Smooth muscle cell of the brain vasculature (primary cell): ENCODE measurements around the gene LRRTM3.
A peak's percentile ranks its signal among the peaks of the same experiment; 100 is the strongest.

ENCODE experiments used
- DNase-seq: peaks from one replicate; pipeline ENCODE4 v3.0.0-alpha.2; 2012; ENCODE audit warnings: low read depth, low spot score

The LRRTM3 gene

DNA sequence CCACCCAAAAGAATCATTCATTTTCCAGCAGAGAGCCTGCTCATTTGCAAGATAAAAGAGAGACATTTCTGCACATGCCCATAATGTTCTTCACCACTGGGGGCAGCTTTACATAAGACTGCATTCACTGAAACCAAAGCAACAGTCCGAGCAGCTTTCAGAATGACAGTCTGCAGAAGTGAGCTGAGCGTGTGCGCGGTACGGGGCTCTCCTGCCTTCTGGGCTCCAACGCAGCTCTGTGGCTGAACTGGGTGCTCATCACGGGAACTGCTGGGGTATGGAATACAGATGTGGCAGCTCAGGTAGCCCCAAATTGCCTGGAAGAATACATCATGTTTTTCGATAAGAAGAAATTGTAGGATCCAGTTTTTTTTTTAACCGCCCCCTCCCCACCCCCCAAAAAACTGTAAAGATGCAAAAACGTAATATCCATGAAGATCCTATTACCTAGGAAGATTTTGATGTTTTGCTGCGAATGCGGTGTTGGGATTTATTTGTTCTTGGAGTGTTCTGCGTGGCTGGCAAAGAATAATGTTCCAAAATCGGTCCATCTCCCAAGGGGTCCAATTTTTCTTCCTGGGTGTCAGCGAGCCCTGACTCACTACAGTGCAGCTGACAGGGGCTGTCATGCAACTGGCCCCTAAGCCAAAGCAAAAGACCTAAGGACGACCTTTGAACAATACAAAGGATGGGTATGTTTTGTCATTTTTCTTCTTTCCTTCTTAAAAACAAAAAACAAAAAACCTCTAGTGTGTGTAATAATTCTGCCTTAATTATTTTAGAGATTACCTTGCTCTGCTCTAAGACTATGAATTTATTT, at the start of gene LRRTM3:
TSS of gene LRRTM3 (plus strand) at position 141 of the 820 bp plus-strand sequence.
- DNase-seq: peak; percentile 71

DNA sequence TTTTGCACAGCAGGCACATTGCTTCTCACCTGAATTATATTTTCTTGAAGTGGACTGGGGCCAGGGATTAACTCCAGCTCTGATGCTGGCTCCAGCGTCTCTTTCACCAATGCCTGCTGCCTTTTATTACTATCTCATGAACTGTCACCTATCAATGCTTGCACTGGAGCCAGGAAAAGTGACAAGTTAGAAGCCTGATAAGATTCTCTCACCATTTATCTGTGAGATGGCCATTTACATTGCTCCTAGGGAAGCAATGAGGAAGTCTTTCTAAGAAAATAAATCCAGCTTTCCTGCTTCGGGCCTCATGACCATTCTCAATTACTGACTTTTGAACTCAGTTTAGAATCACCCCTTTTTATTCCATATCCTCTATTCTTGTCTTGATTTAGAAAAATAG, 48.5 kb upstream of the LRRTM3 start:
- no peak for DNase-seq

DNA sequence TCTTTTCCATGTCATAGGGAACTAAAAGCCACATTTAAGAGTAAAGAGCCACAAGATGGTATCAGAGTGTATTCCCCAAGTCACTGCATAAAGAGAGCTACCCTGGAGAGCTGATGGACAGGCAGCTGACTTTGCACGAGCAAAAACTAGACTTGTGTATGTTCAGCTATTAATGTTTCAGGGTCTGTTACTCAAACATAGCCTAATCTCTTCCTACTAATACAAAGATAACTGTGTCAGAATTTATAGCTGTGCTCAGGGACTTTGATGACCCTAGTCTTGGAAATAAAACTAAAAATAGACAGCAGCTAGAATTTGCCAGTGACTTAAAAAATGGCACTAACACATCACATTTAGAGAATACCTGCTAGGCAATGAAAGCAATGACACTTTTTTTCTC, 45.5 kb upstream of the LRRTM3 start:
- DNase-seq: no peak

DNA sequence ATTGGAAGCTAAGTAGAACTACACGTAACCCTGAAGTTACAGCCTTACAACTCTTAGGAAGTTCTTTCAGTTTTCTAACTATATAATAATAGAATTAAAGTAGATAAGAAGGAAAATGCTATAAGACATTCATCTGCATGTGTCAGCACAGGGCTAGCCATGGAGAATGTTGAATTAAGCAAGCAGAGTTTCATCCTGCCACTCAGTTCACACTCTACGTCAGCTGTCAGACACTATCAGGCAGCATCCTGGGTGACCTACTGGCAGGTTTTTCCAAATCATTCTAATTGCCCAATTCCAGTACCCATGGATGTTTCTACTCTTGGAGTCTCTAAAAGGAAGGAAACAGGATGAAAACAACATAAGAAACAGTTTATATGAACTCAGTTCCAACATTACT, 45.0 kb upstream of the LRRTM3 start:
- DNase-seq: no peak

DNA sequence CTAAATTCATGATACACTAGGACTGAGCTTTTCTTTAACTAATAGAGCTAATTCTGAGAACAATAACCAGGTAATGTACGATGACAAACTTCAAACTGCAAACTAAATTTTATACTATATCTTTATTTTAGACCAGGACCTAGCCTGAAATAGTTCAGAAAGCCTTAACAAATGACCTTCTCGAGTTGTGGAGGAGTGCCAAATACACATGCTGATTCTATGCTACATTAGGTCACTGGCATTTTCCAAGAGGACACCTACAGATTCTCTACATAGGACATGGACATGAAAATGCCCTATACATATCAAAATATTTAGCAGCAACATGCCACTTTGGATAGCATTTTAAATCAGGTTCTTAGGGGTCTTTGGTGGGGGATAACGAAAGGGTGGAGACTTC, 44.0 kb upstream of the LRRTM3 start:
- no peak for DNase-seq

DNA sequence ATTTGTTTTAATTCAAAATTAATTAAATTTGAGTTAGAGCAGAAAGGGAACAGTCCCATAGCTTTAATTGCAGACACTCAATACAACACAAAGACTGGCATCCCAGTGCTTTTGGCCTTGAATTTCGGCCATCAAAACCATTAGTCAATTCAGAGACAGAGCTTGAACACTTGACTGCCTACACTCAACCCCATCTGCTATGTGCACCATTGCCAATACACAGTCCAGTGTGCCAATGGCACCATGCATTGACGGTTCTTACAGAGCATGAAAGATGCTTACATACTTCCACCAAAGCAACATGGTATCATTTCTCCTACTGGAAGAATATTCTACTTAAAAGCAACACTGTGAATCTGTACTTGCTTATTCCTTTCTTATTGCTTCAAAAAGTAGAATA, 43.6 kb upstream of the LRRTM3 start:
- no peak for DNase-seq

DNA sequence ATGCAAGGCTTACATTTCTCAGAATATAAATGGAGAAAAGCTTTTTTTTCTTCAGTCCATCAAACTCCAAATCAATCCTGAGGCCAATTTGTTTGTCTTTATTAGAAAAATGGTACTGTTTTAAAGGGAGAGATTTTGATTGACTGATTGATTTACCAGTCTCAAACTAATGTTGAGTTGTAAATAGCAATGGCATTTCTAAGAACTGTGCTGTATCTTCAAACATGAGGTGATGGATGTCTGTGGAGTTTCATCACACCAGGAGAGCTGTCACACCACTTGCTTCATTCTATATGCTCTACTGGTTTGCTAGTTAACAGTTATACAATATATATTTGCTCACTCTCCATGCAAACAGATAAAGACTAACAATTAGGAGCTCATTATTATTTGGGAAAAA, 39.0 kb upstream of the LRRTM3 start:
- no peak for DNase-seq

DNA sequence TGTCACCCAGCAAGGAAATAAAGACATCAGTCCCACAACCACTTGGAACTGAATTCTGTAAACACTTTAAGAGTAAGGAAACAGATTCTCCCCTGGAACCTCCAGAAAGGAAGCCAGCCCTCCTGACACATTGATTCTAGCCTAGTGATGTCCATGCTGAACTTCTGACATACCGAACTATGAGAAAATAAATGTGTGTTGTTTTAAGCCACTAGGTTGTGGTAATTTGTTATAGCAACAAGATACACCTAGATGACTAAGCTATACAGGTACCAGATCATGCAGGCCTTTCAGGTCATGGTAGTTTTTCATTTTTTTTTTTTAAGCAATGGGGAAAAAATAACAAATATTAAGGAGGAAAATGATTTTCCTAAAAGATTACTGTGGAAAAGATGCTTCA, 37.6 kb upstream of the LRRTM3 start:
- no peak for DNase-seq

DNA sequence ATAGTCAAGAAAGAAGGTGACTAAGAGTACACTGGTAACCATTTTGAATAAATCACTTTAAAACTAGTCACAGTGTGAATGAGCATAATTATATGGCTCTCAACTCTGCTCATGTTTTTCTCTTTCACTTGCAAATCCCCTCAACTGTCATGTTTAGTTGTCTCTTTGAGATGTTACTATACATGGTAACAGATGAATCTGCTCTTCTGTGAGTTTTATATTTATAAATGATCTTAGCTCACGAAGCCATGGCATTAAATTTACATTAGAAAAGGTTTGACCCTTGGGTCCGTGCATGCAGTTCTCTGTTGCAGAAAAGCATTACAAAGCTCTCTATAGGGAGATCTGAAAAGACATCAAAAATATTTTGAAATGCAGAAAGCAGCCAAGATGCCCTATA, 33.0 kb upstream of the LRRTM3 start:
- DNase-seq: no peak

DNA sequence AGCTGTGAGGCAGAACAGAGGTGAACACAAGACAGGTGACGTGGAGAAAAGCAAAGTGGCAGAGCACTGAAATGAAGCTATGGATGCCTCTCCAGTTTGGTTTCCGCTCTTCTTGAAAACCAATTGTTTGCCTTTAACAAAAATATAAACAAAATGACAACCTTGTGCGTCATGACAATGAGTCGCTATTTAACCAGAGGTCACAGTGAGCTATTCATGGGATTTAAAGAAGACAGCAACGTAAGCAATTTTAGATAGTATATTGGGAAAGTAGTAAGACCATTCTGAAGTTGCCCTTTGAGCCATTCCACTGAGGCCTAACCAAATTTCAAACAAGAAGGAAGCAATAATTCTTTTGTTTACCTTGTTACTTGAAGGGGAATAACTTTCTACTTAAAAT, 15.2 kb upstream of the LRRTM3 start:
- DNase-seq: no peak

DNA sequence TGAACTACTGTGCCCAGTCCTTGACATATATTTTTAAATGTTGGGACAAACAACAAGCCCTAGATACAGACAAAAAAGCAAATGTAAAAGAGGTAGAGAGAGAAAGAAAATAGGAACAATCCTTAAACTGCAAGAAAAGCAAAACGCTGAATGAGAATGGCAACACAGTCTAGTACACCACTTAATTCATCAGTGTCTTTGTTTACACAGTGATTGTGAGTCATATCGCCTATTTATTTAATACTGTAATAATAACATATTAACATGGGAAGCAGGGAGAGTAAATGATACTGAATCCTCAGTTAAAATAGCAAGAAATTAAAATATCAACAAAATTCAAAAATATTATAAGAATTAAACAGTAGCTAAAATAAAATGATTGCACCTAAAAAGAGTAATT, 9.8 kb upstream of the LRRTM3 start:
- no peak for DNase-seq

DNA sequence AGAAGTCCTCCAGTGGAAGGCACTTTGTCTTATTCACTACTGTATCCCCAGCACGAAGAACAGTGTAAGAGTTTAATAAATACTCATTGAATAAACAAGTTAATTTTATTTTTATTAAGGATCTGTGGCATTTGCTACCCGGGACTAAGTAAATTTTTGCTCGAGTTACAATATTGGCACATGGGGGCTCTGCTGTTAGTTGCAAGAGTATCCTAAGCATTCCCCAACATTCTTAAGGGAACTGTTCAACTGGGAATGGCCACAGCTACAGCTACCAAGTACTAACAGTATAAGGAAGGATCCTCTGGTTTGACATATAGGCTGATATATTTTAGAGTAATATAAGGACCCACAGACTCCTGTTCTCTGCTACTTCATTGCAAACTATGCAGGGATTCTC, 8.7 kb upstream of the LRRTM3 start:
- no peak for DNase-seq

DNA sequence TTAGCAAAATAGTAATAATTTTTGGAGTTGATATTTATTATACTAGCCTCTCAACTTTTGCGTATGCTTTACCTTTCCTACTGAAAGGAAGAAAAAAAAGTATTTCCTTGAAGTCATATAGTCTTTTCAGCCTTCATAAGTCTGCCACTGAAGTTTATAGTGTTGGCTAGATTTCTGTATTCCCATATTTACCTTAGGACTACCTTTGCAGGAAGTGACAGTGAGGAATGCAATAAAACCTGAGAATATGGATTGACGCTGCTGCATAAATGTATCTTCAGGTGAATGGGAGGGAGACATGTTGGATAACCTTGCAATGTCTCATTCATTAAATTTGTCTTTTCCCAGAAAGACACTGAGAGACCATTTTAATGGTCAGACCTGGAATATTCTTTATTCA, 6.6 kb upstream of the LRRTM3 start:
- DNase-seq: no peak

DNA sequence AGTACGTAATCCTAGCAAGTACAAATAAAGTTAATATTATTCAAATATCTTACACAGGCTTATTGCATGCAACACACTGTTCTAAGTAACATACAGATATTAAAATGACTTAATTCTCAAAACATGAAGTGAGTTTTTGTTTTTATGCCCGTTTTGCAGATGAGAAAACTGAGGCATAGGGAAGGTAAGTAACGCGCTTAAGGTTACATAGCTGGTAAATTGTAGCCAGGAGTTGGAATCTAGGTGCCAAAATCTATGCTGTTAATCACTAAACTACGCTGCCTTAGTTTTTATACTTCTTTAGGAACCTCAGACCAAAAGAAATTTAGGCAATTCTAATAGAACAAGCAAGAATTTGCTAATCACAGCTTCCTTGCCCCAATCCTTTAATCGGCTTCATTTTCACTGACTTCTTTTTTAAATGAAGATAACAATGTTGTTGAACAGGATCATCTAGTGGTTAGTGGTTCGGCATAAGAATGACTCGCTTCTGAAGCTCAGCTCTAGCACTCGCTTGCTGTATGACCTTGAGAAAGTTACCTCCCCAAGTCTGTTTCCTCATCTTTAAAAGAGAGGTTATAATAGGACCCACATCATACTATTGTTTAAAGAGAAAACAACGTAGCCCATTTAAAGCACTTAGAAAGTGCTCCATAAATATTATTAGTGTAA, 1.0 kb upstream of the LRRTM3 start:
- no peak for DNase-seq

DNA sequence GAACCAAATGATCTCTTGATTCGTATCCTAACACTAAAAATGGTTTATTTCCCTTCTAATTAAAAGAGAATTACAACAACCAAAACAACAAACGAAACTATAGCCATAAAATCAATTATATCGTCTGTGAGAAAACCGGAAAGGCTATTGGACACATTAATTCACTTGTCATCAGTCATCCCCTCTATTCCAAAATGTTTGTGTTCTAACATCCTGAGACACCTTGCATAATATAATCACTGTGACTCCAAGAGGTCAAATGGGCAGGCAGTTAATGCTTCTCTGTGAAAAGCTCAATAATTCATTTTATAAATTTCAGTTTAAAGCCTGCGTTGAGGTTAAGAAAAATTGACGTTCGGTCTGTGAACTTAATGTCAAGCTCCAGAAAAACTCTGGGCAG, 463 bp upstream of the LRRTM3 start:
- no peak for DNase-seq

DNA sequence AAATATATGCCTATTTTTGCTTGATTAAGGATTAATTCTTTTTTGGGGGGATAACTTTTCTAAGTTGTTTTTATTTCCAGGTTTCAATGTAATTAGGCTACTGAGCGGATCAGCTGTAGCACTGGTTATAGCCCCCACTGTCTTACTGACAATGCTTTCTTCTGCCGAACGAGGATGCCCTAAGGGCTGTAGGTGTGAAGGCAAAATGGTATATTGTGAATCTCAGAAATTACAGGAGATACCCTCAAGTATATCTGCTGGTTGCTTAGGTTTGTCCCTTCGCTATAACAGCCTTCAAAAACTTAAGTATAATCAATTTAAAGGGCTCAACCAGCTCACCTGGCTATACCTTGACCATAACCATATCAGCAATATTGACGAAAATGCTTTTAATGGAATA, 1.0 kb downstream of the LRRTM3 start:
- DNase-seq: no peak

DNA sequence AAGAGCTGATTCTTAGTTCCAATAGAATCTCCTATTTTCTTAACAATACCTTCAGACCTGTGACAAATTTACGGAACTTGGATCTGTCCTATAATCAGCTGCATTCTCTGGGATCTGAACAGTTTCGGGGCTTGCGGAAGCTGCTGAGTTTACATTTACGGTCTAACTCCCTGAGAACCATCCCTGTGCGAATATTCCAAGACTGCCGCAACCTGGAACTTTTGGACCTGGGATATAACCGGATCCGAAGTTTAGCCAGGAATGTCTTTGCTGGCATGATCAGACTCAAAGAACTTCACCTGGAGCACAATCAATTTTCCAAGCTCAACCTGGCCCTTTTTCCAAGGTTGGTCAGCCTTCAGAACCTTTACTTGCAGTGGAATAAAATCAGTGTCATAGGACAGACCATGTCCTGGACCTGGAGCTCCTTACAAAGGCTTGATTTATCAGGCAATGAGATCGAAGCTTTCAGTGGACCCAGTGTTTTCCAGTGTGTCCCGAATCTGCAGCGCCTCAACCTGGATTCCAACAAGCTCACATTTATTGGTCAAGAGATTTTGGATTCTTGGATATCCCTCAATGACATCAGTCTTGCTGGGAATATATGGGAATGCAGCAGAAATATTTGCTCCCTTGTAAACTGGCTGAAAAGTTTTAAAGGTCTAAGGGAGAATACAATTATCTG, 1.6 kb downstream of the LRRTM3 start:
- DNase-seq: no peak

DNA sequence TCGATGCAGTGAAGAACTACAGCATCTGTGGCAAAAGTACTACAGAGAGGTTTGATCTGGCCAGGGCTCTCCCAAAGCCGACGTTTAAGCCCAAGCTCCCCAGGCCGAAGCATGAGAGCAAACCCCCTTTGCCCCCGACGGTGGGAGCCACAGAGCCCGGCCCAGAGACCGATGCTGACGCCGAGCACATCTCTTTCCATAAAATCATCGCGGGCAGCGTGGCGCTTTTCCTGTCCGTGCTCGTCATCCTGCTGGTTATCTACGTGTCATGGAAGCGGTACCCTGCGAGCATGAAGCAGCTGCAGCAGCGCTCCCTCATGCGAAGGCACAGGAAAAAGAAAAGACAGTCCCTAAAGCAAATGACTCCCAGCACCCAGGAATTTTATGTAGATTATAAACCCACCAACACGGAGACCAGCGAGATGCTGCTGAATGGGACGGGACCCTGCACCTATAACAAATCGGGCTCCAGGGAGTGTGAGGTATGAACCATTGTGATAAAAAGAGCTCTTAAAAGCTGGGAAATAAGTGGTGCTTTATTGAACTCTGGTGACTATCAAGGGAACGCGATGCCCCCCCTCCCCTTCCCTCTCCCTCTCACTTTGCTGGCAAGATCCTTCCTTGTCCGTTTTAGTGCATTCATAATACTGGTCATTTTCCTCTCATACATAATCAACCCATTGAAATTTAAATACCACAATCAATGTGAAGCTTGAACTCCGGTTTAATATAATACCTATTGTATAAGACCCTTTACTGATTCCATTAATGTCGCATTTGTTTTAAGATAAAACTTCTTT, 2.3 kb downstream of the LRRTM3 start:
- no peak for DNase-seq

DNA sequence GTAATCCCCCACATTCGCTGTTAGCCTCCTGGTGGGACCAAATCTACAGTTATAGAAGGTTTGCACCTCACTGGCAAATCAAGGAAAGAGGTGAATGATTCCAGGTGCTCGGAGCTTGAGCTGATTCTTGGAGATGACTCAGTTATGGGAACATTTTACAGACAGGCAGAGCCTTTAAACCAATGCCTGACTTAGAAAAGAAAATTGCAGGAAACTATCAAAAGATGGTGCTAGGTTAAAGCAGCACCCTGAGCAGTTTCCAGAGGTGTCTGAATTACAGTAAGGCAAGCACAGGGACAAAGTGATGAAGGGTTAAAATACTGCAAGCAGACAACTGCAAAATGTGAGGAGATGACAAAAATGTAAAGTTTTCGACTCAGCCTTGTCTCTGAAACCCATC, 2.9 kb downstream of the LRRTM3 start:
- DNase-seq: no peak

DNA sequence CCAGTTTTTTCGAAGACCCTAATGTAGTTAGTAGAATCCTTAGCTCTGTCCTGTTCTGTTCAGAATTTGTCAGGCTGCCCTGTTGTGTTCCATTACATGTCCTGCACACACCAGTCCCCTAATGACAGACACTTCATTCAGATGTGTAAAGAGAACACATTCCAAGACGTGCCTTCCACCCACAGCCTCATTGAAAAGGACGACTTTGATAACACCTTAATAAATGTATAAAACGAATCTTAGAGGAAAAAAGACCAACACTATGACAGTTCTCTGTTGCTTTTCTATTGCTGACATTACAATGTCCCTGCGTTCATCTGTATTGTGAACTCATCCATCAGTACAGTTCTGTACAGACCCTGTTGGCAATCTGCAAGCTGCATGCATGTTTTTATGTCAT, 3.5 kb downstream of the LRRTM3 start:
- DNase-seq: no peak

DNA sequence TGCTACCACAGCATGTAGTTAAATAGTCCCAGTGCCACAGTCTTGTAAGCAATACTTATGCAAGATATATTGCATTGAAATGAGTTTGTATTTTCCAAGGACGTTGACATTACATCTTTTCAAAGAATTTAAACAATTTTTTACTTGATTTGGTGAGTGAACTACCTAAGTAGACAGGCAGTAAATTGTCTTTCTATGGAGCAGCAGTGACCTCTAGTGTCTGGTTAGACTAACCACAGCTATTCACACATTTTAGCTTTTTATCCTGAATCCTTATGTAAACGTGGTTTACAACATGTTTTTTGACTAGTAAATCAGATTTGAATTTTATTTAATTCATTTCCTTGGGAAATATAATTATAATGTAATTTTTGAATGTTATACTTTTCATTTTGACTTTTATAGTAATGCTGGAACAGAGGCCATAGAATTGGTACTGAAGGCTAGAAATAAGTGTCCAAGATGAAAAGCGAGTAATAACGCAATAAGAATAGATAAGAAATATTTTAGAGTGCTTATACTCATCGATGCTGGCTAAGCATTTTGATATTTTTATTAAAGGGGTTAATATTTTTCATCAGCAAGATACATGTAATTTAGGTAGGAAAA, 5.6 kb downstream of the LRRTM3 start:
- peak; percentile 40 for DNase-seq

DNA sequence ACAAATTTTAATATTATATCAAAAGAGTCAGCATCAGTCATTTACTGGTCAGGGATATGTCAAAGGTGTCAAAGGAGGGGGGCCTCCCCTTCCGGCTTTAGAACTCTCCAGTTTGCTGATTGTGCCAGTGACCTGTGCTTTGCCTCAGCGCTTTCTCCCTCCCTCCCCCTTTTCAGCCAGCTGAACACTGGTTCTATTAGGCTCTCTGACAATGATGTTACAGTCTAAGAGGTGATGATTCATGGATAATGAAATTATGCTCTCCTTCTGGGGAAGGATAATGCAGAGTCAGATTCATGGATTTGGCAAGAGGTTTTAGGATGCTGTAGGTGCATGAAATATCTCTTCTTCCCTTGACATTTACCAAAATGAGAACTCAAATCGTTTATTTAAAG, 6.1 kb downstream of the LRRTM3 start:
- no peak for DNase-seq
